ENCODE measurements around the gene GLRX3. TPM values are rescaled to one million over a fixed set of nuclear protein-coding genes. Genes with fewer than 3 reads are reported as not detected.

The GLRX3 gene
- total and polyA plus RNA-seq, 2 experiments from 2014 or later: 90.9 to 133 TPM

DNA sequence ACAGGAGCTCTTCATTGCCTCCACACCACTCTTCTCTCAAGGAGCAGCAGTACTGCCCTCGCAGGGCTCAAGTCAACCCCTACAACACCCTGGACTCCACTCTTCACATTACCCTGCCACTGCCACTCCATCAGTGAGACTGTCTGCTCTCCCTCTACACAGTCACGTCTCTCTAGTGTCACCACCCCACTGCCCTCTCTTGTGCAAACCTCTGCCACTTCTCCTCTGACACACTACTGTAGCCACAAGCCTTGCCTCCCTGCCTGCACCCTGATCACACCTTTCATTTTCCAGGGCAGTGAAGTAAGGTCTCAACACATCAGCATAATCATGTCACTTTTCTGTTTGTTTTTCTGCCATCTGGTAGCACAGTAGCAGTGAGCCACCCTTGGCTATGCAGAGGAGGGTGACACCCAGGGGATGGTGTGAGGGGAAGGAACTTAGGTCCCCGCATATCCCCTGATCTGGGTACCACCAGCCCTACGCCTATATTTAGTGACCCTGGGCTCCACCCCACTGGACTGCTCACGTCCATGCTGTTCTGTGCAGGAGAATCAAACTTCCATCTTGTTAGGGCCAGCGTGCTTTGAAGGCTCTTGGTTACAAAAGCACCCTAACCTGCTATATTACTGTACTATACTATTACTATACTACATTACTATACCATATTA, 27.1 kb upstream of the GLRX3 start:
- no peaks in the 10 kb centered on the region for H4K20me1 ChIP-seq (ENCODE audit: insufficient read depth)
- no peak for TF ChIP-seq EZH2phosphoT487 (IDR thresholded peaks at IDR 0.05; ENCODE audit: insufficient read depth, low read depth)
- TF ChIP-seq EZH2 (IDR thresholded peaks at IDR 0.05; ENCODE audit: insufficient read depth, poor library complexity, severe bottlenecking): no peak
- 0 out of 2 replicates have a peak, but pooled peaks cover 4% of the 10 kb centered on the region for H3F3A ChIP-seq (ENCODE audit: insufficient read depth)
- peaks cover 20% of the 10 kb centered on the region for H3K79me2 ChIP-seq (ENCODE audit: insufficient read depth)
- 46 to 48% methylated on average over 6 of the region's 6 CpGs for WGBS, 2 experiments (ENCODE audit: low coverage in 1 of 2, low lambda C conversion rate in 2 of 2, missing lambda C conversion rate in 2 of 2)
- H3K9ac ChIP-seq: peak overlapping the region; percentile 95
- H3K9me2 ChIP-seq (ENCODE audit: insufficient read depth): no peaks in the 10 kb centered on the region
- peak overlapping the region; percentile 98 for H3K4me2 ChIP-seq (ENCODE audit: unreplicated experiment)
- no peaks in the 10 kb centered on the region for H3K36me3 ChIP-seq (ENCODE audit: low read depth)
- peak overlapping the region; percentile 89 for H3K4me3 ChIP-seq
- peaks cover 6% of the 10 kb centered on the region for H3K4me1 ChIP-seq (ENCODE audit: insufficient read depth)
- H3K27me3 ChIP-seq (replicated peaks; ENCODE audit: insufficient read depth): no peaks in the 10 kb centered on the region
- no peaks in the 10 kb centered on the region for H3K9me3 ChIP-seq (ENCODE audit: low read depth)
- H2AFZ ChIP-seq: peak overlapping the region; percentile 96; the same call in 1 of the 2 replicates
- no peak overlapping the region for H3K27ac ChIP-seq
- no peak for DNase-seq
- in situ Hi-C loops (cut with MboI): no loop called here

DNA sequence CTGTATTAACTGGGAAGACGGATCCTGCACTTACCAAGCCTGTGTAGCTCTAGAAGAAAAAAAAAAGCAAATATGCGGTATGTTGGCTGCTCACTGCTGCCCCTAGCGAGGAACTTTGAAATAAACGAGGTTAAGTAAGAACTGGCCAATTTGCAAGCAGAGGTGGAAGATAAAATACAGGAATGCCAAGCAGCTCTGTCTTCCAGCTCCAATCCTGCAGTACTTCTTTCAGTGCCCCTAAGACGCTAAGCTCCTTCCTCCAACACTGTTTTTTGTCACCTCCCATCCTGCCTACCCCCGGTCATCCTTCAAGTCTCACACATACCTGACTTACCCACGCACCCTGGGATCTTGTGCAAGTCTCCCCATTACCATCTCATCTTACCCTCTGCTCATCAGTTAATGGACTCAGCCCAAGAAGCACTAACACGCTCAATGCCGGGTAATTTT, 26.4 kb upstream of the GLRX3 start:
- WGBS, 2 experiments (ENCODE audit: low coverage in 1 of 2, low lambda C conversion rate in 2 of 2, missing lambda C conversion rate in 2 of 2): 1 to 4% methylated on average over 9 of the region's 9 CpGs
- TF ChIP-seq EZH2phosphoT487 (IDR thresholded peaks at IDR 0.05; ENCODE audit: insufficient read depth, low read depth) (no peak), EZH2 (IDR thresholded peaks at IDR 0.05; ENCODE audit: insufficient read depth, poor library complexity, severe bottlenecking) (no peak)

DNA sequence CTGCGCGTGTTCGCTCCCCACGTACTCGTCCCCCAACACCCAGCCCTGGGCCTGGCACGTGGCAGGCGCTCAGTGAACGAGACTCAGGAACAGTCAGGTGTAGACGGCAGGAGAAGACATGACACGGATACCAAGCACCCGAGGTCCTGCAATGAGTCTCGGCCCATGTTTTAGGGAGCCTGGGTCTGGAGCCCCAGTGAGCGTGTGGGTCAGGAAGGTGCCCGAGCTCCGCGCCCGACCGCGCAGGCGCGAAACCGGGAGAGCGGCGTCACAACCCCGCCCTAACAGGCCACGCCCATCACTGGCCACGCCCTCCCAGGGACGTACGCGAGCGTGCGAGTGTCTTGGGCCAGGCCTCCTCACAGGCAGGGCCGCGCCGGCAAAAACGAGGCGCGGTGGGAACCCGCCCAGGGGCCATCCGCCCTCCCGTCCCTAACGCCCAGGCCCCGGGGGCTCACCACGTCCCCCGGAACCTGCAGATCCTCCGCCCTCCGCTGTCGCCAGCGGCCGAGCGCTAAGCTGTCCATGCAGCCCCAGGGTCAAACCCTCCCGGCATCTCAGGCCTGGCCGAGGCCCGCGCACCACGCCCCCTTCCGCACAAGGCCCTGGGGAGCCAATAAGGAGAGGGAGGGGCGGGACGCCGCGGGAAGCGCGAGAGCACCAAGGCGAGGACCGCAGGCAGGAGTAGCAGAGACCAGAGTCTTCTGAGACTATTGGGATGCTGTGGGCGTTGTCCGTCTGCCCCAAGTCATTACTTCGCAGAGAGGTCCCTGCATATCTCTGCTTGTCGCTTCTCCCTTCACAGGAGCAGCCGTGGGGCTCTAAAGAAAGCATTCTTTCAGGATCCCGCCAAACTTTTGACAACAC, 25.7 kb upstream of the GLRX3 start, which contains the start of gene C10orf143:
C10orf143 (minus strand) TSS at position 585 of the 867 bp plus-strand sequence; CDS start at position 527, 58 bp downstream.
- H3K27me3 ChIP-seq (replicated peaks; ENCODE audit: insufficient read depth): no peaks in the 10 kb centered on the region
- peak within 1 kb of the TSS; percentile 93 for H3K27ac ChIP-seq
- H2AFZ ChIP-seq: peak within 1 kb of the TSS; percentile 96
- H3K36me3 ChIP-seq (ENCODE audit: low read depth): no peaks in the 10 kb centered on the region
- peaks cover 6% of the 10 kb centered on the region for H3K4me1 ChIP-seq (ENCODE audit: insufficient read depth)
- peaks cover 20% of the 10 kb centered on the region for H3K79me2 ChIP-seq (ENCODE audit: insufficient read depth)
- peak within 1 kb of the TSS; percentile 89 for H3K4me3 ChIP-seq
- H3K9ac ChIP-seq: peak within 1 kb of the TSS; percentile 95
- DNase-seq: peak; percentile 99
- in situ Hi-C loops (cut with MboI): no loop called here
- TF ChIP-seq EZH2phosphoT487 (IDR thresholded peaks at IDR 0.05; ENCODE audit: insufficient read depth, low read depth) (no peak), EZH2 (IDR thresholded peaks at IDR 0.05; ENCODE audit: insufficient read depth, poor library complexity, severe bottlenecking) (no peak)
- H3F3A ChIP-seq (ENCODE audit: insufficient read depth): 0 out of 2 replicates have a peak, but pooled peaks cover 4% of the 10 kb centered on the region
- 1% methylated on average over 45 to 53 of the region's 71 CpGs for WGBS, 2 experiments (ENCODE audit: low coverage in 1 of 2, low lambda C conversion rate in 2 of 2, missing lambda C conversion rate in 2 of 2)
- H3K4me2 ChIP-seq (ENCODE audit: unreplicated experiment): peak within 1 kb of the TSS; percentile 98
- no peaks in the 10 kb centered on the region for H3K9me3 ChIP-seq (ENCODE audit: low read depth)
- no peaks in the 10 kb centered on the region for H4K20me1 ChIP-seq (ENCODE audit: insufficient read depth)
- H3K9me2 ChIP-seq (ENCODE audit: insufficient read depth): no peaks in the 10 kb centered on the region

More for the DNA sequence above, 26.4 kb upstream of the GLRX3 start:
- 0 out of 2 replicates have a peak, but pooled peaks cover 4% of the 10 kb centered on the region for H3F3A ChIP-seq (ENCODE audit: insufficient read depth)
- H3K9ac ChIP-seq: peak overlapping the region; percentile 95
- H3K79me2 ChIP-seq (ENCODE audit: insufficient read depth): peaks cover 20% of the 10 kb centered on the region
- H3K36me3 ChIP-seq (ENCODE audit: low read depth): no peaks in the 10 kb centered on the region
- H3K4me1 ChIP-seq (ENCODE audit: insufficient read depth): peaks cover 6% of the 10 kb centered on the region
- H3K9me2 ChIP-seq (ENCODE audit: insufficient read depth): no peaks in the 10 kb centered on the region
- H3K27ac ChIP-seq: peak overlapping the region; percentile 93
- H3K9me3 ChIP-seq (ENCODE audit: low read depth): no peaks in the 10 kb centered on the region
- H3K27me3 ChIP-seq (replicated peaks; ENCODE audit: insufficient read depth): no peaks in the 10 kb centered on the region
- peak overlapping the region; percentile 98 for H3K4me2 ChIP-seq (ENCODE audit: unreplicated experiment)
- H4K20me1 ChIP-seq (ENCODE audit: insufficient read depth): no peaks in the 10 kb centered on the region
- peak overlapping the region; percentile 89 for H3K4me3 ChIP-seq
- peak overlapping the region; percentile 96 for H2AFZ ChIP-seq
- DNase-seq: peak; percentile 83
- in situ Hi-C loops (cut with MboI): no loop called here

DNA sequence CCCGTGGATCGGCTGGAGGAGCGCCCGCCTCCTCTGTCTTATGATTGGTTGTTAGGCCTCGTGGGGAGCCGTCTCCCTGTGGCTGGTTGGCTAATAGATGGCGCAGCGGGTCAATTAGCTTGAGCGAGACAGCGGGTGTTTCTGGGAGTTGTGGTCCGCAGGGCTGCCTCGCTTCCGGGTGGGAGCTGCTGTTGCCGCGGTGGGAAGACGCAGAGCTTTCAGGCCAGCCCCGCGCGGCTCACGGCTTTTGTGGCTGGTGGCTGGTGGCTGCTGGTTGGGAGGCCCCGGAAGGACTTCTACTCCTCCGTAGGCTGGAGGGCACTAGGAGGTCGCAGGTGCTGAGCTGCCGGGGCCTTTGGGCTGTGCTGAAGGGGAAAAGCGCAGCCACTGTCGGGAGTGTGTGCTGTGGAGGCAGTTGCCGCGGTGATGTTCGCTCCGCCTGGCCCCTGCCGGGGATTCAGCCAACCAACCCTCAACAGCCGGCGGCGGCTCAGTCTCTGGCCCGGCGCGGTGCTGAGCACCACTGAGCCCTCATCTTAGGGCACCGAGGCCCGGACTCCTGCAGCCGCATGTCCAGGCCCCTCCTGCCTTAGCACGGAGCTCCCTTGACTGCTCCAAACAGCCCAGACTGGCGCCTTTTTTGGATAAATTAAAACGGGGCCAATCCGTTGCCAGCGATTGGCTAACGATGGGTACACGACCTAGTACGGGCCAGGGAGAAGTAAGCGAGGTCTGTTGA, 24.9 kb upstream of the GLRX3 start:
- TF ChIP-seq EZH2phosphoT487 (IDR thresholded peaks at IDR 0.05; ENCODE audit: insufficient read depth, low read depth) (no peak), EZH2 (IDR thresholded peaks at IDR 0.05; ENCODE audit: insufficient read depth, poor library complexity, severe bottlenecking) (no peak)
- Histone ChIP-seq H3K9me3 (ENCODE audit: low read depth) (no peaks in the 10 kb centered on the region), H4K20me1 (ENCODE audit: insufficient read depth) (no peaks in the 10 kb centered on the region), H3K4me1 (ENCODE audit: insufficient read depth) (peaks cover 6% of the 10 kb centered on the region), H3K79me2 (ENCODE audit: insufficient read depth) (peaks cover 20% of the 10 kb centered on the region), H3F3A (ENCODE audit: insufficient read depth) (0 out of 2 replicates have a peak, but pooled peaks cover 4% of the 10 kb centered on the region), H3K27ac (peak overlapping the region; percentile 93), H3K4me2 (ENCODE audit: unreplicated experiment) (peak overlapping the region; percentile 98), H3K4me3 (peak overlapping the region; percentile 89), H3K9me2 (ENCODE audit: insufficient read depth) (no peaks in the 10 kb centered on the region), H2AFZ (peak overlapping the region; percentile 96), H3K27me3 (replicated peaks; ENCODE audit: insufficient read depth) (no peaks in the 10 kb centered on the region), H3K36me3 (ENCODE audit: low read depth) (no peaks in the 10 kb centered on the region), H3K9ac (peak overlapping the region; percentile 95)
- peak; percentile 99 for DNase-seq
- WGBS, 2 experiments (ENCODE audit: low coverage in 1 of 2, low lambda C conversion rate in 2 of 2, missing lambda C conversion rate in 2 of 2): 2 to 3% methylated on average over 35 to 49 of the region's 49 CpGs
- in situ Hi-C loops (cut with MboI): no loop called here

Data from GM23248 (cell line).